Measurements from ENCODE around the gene EDEM2. TPM values are rescaled to one million over a fixed set of nuclear protein-coding genes. Genes with fewer than 3 reads are reported as not detected.

Gene EDEM2
- polyA plus RNA-seq, 4 donors, result 17.0 to 26.2 (median 21.0) TPM

DNA sequence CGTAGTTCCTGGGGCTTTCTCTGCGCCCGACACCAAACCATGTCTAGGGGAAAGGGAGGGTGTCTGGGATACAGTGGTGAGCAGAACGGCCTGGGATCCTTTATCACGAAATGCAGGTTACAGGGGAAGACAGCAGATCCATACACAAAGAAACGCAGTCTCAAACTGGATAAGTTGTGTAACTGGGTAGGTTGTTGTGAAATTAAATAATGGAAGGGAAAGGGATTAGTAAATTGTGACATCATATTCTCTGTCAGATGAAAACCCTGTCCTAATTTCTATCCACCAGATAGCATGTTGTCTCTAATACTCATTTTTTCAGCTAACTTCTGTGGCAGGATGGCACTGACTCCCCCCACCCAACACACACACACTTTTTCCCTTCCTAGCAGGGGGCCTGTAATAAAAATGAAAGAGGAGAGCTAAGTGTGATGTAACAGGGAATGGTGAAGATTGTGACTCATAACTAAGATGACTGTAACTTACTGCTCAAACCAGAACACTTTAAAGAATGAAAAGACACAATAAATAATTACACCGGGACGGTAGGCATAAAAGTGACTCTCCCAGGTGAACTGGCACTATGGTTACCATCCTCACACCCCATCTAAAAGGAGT is 53.8 kb downstream of the EDEM2 start:
- Histone ChIP-seq H3K4me1 (ENCODE audit: control insufficient read depth in 3 of 3, insufficient read depth in 2 of 3, low read depth in 1 of 3, low read length in 2 of 3) (peaks cover 0 to 8% (median 3%) of the 10 kb centered on the region in 3 donors), H3K9me3 (ENCODE audit: control insufficient read depth in 2 of 2, insufficient read depth in 1 of 2, low read depth in 1 of 2, low read length in 1 of 2) (no peaks in the 10 kb centered on the region), H3K27me3 (ENCODE audit: control insufficient read depth in 3 of 3, insufficient read depth in 3 of 3, low read length in 3 of 3) (no peaks in the 10 kb centered on the region), H3K4me3 (ENCODE audit: low read depth in 1 of 3, low read length in 3 of 3) (peak overlapping the region in 2 of 3 donors; percentile 84 to 94), H3K36me3 (ENCODE audit: control insufficient read depth in 3 of 3, insufficient read depth in 2 of 3, low read depth in 1 of 3, low read length in 3 of 3) (peaks cover 0 to 11% (median 0%) of the 10 kb centered on the region in 3 donors), H3K27ac (ENCODE audit: low read depth in 1 of 3, low read length in 2 of 3) (peak overlapping the region in 2 of 3 donors; percentile 44 to 81)
- FAIRE-seq, result no peak
- 74 to 80% (median 75%) methylated on average over 8 of the region's 8 CpGs for WGBS, 3 donors
- DNase-seq, result no peak

DNA sequence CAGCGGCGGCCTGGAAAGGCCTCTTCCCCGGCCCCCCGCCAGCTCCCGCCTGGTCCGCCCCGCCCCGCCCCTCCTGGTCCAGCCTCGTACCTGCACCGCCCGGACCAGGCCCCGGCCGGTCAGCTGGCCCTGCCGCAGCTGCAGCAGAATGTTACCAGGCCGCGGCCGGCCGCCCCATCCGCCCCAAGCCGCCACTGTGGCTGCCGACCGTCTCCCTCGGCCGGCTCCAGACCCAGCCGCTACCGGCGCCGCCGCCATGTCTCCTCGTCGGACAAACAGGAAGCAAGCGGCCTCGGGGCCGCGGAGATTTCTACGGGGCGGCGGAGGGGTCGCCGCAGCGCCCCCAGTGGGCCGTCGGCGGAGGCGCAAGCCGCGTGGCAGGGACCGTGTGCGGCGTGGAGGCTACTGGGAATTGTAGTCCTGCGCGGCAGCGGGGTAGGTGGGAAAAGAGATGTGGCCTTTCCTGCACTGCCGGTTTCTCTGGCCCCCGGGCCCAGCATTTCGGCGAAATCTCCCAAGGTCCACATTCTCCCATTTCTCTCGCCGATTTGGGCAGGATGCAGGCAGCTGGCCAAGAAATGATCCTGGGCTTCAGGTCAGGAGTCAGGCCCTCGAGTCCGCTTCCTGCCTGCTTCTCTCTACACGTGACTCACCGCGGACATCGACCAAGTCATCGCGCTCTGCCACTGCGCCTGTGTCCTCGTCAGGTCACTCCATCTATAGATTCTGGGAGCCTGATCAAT is 54.4 kb downstream of the EDEM2 start, which contains the start of gene TRPC4AP:
Gene TRPC4AP (minus strand): TSS at position 284 of the 743 bp plus-strand sequence. CDS start 26 bp downstream, at position 258.
- Histone ChIP-seq H3K4me3 (ENCODE audit: low read depth in 1 of 3, low read length in 3 of 3) (peak within 1 kb of the TSS; percentile 84 to 95 (median 94)), H3K27ac (ENCODE audit: low read depth in 1 of 3, low read length in 2 of 3) (peak within 1 kb of the TSS; percentile 73 to 83 (median 81)), H3K36me3 (ENCODE audit: control insufficient read depth in 3 of 3, insufficient read depth in 2 of 3, low read depth in 1 of 3, low read length in 3 of 3) (peaks cover 0 to 11% (median 0%) of the 10 kb centered on the region in 3 donors), H3K9me3 (ENCODE audit: control insufficient read depth in 2 of 2, insufficient read depth in 1 of 2, low read depth in 1 of 2, low read length in 1 of 2) (no peaks in the 10 kb centered on the region), H3K27me3 (ENCODE audit: control insufficient read depth in 3 of 3, insufficient read depth in 3 of 3, low read length in 3 of 3) (no peaks in the 10 kb centered on the region), H3K4me1 (ENCODE audit: control insufficient read depth in 3 of 3, insufficient read depth in 2 of 3, low read depth in 1 of 3, low read length in 2 of 3) (peaks cover 0 to 8% (median 3%) of the 10 kb centered on the region in 3 donors)
- 1 to 2% (median 1%) methylated on average over 52 to 69 of the region's 69 CpGs for WGBS, 3 donors
- peak; percentile 91 to 97 for DNase-seq
- no peak for FAIRE-seq

DNA sequence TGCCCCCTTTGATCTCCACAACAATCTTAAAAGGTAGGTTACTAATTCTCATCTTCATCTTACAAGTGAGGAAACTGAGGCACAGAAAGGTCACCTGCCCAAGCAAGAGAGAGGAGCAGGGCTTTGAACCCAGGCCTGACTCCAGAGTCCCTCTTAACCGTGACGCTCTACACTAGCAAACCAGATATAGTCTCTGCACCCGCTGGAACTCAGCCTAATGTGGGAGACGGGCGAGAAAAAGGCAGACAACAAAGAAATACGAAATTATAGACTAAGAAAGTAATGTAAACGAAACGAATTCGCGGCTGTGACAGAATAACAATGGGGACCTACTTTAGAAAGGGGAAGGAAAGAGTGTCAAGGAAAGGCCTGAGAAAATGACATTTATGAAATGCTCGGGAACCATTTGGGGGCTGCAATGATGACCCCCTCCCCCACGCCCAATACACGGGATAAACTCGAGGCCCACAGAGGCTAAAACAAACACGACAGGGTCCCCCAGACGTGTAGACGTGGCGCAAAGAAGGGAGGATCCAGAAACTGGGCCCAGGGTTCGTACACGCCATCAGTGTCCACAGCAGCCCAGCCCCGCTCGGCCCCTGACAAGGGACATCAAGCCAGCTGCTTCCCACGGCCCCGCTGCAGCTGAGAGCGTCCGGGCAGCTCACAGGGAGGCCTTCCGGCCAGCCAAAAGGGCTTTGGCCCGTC is 55.2 kb downstream of the EDEM2 start:
- H3K9me3 ChIP-seq (ENCODE audit: control insufficient read depth in 2 of 2, insufficient read depth in 1 of 2, low read depth in 1 of 2, low read length in 1 of 2), result no peaks in the 10 kb centered on the region
- H3K4me1 ChIP-seq (ENCODE audit: control insufficient read depth in 3 of 3, insufficient read depth in 2 of 3, low read depth in 1 of 3, low read length in 2 of 3), result peaks cover 0 to 8% (median 3%) of the 10 kb centered on the region in 3 donors
- peak overlapping the region; percentile 84 to 95 (median 94) for H3K4me3 ChIP-seq (ENCODE audit: low read depth in 1 of 3, low read length in 3 of 3)
- FAIRE-seq (no peak), DNase-seq (peak; percentile 41 to 52)
- peak overlapping the region; percentile 73 to 83 (median 81) for H3K27ac ChIP-seq (ENCODE audit: low read depth in 1 of 3, low read length in 2 of 3)
- WGBS, 3 donors, result 0 to 1% (median 0%) methylated on average over 25 to 28 of the region's 28 CpGs
- H3K27me3 ChIP-seq (ENCODE audit: control insufficient read depth in 3 of 3, insufficient read depth in 3 of 3, low read length in 3 of 3), result no peaks in the 10 kb centered on the region
- peaks cover 0 to 13% (median 0%) of the 10 kb centered on the region in 3 donors for H3K36me3 ChIP-seq (ENCODE audit: control insufficient read depth in 3 of 3, insufficient read depth in 2 of 3, low read depth in 1 of 3, low read length in 3 of 3)

DNA sequence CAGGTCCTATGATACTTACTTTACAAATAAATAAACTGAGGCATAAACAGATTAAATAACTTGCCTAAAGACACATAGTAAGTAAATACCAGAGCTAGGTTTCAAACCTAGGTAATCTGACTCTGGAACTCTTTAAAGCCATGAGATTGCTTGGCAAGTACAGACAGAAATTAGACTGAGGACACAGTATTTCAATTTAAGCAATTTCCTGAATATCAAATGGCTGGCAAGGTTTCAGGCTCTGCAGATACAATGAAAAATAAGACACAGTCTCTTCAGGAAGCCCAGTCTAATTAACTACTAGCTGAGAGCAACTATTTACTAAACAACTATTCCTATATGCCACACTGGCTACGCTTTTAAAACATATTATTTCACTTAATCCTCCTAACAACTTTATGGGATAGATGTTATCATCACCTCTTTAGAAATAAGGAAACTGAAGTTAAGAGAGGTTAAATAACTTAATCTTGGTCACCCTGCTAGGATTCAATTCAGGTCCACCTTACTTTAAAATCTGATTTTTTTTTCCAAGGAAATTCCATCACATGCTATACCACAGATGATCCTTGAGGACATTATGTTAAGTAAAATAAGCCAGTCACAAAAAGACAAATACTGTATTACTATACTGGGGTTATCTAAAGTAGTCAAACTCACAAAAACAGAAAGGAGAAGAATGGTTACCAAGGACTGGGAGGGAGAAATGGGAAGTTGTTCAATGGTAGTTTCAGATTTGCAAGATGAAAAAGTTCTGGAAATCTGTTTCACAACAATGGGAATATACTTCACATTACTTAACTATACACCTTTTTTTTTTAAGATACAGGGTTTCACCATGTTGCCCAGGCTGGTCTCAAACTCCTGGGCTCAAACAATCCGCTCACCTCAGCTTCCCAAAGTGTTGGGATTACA is 58.6 kb downstream of the EDEM2 start:
- Histone ChIP-seq H3K27me3 (ENCODE audit: control insufficient read depth in 3 of 3, insufficient read depth in 3 of 3, low read length in 3 of 3) (no peaks in the 10 kb centered on the region), H3K27ac (ENCODE audit: low read depth in 1 of 3, low read length in 2 of 3) (no peak overlapping the region), H3K36me3 (ENCODE audit: control insufficient read depth in 3 of 3, insufficient read depth in 2 of 3, low read depth in 1 of 3, low read length in 3 of 3) (peaks cover 0 to 18% (median 0%) of the 10 kb centered on the region in 3 donors), H3K9me3 (ENCODE audit: control insufficient read depth in 2 of 2, insufficient read depth in 1 of 2, low read depth in 1 of 2, low read length in 1 of 2) (no peaks in the 10 kb centered on the region), H3K4me1 (ENCODE audit: control insufficient read depth in 3 of 3, insufficient read depth in 2 of 3, low read depth in 1 of 3, low read length in 2 of 3) (peaks cover 0 to 8% (median 3%) of the 10 kb centered on the region in 3 donors), H3K4me3 (ENCODE audit: low read depth in 1 of 3, low read length in 3 of 3) (no peak overlapping the region)
- 90 to 100% (median 91%) methylated on average over 2 of the region's 2 CpGs for WGBS, 3 donors
- FAIRE-seq (no peak), DNase-seq (no peak)

DNA sequence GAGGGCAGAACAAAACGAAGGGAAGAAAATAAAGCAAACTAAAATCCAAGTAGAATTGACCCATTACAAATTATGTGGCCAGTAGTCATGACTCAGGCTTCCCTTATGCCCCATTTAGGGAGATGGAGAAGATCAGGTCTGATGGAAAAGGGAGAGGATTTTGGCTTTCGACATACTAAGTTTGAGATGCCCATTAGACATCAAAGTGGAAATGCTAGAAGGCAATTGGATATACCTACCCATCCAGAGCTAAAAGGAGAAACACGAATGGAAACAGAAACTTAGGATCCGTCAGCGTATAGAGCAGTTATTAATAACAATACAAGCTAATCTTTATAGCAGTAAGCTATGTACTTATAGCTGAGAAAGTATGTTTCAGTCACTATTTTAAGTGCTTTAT is 59.3 kb downstream of the EDEM2 start:
- peaks cover 0 to 18% (median 0%) of the 10 kb centered on the region in 3 donors for H3K36me3 ChIP-seq (ENCODE audit: control insufficient read depth in 3 of 3, insufficient read depth in 2 of 3, low read depth in 1 of 3, low read length in 3 of 3)
- no peaks in the 10 kb centered on the region for H3K27me3 ChIP-seq (ENCODE audit: control insufficient read depth in 3 of 3, insufficient read depth in 3 of 3, low read length in 3 of 3)

DNA sequence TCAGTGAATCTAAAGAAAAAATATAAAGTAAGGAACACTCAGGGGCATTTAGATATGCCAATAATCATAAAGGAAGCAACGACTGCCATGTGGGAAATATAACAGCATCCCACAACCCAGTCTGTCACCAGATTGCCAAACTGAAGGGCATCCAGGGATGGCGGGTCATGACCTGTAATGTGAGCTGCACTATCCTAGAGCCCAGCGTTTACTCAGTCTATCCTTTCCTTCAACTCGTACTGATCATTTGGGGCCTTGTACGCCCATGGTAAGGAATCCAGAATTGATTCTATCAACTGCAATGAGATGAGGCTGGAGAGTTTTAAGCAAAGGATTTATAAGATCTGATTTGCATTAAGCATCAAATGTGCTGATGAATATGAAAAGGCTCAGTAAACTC is 59.8 kb downstream of the EDEM2 start:
- FAIRE-seq, result no peak
- 86 to 95% (median 93%) methylated on average over 5 of the region's 5 CpGs for WGBS, 3 donors
- H3K4me1 ChIP-seq (ENCODE audit: control insufficient read depth in 3 of 3, insufficient read depth in 2 of 3, low read depth in 1 of 3, low read length in 2 of 3), result peaks cover 0 to 3% (median 2%) of the 10 kb centered on the region in 3 donors

More for the DNA sequence above, 59.3 kb downstream of the EDEM2 start:
- no peak for FAIRE-seq
- no peak overlapping the region for H3K27ac ChIP-seq (ENCODE audit: low read depth in 1 of 3, low read length in 2 of 3)
- no peak overlapping the region for H3K4me3 ChIP-seq (ENCODE audit: low read depth in 1 of 3, low read length in 3 of 3)
- no peak for DNase-seq
- no peaks in the 10 kb centered on the region for H3K9me3 ChIP-seq (ENCODE audit: control insufficient read depth in 2 of 2, insufficient read depth in 1 of 2, low read depth in 1 of 2, low read length in 1 of 2)
- peaks cover 0 to 3% (median 3%) of the 10 kb centered on the region in 3 donors for H3K4me1 ChIP-seq (ENCODE audit: control insufficient read depth in 3 of 3, insufficient read depth in 2 of 3, low read depth in 1 of 3, low read length in 2 of 3)
- WGBS, 3 donors, result 58 to 67% (median 60%) methylated on average over 5 of the region's 5 CpGs

DNA sequence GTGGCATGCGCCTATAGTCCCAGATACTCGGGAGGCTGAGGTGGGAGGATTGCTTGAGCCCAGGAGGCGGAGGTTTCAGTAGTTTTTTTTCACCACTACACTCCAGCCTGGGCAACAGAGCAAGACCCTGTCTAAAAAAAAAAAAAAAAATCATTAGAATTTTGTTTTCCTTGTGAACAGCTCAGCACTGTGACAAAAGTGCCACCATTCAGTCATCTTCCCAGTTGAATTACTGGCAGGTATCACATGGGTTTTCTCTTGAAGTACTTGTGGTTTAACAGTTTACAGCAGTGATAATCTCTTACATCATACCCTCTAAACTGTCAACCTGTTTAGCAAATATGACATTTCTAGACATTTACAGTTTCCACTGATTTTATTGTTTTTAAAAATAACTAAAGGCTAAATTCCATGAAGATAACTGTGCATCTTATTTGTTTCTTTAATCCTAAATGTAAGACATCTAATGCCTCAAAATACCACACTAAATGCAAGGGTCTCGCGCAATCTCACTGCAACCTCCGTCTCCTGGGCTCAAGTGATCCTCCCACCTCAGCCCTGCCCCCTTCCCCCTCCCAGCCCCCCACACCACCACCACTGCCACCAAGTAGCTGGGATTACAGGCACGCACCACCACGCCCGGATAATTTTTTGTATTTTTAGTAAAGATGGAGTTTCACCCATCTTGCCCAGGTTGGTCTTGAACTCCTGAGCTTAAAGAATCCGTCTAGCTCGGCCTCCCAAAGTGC is 61.5 kb downstream of the EDEM2 start:
- Histone ChIP-seq H3K4me1 (ENCODE audit: control insufficient read depth in 3 of 3, insufficient read depth in 2 of 3, low read depth in 1 of 3, low read length in 2 of 3) (no peaks in the 10 kb centered on the region), H3K27ac (ENCODE audit: low read depth in 1 of 3, low read length in 2 of 3) (no peak overlapping the region), H3K27me3 (ENCODE audit: control insufficient read depth in 3 of 3, insufficient read depth in 3 of 3, low read length in 3 of 3) (no peaks in the 10 kb centered on the region), H3K9me3 (ENCODE audit: control insufficient read depth in 2 of 2, insufficient read depth in 1 of 2, low read depth in 1 of 2, low read length in 1 of 2) (no peaks in the 10 kb centered on the region), H3K36me3 (ENCODE audit: control insufficient read depth in 3 of 3, insufficient read depth in 2 of 3, low read depth in 1 of 3, low read length in 3 of 3) (peaks cover 0 to 18% (median 0%) of the 10 kb centered on the region in 3 donors), H3K4me3 (ENCODE audit: low read depth in 1 of 3, low read length in 3 of 3) (no peak overlapping the region)
- WGBS, 3 donors, result 91 to 94% (median 91%) methylated on average over 11 of the region's 11 CpGs
- FAIRE-seq, result no peak
- no peak for DNase-seq

More for the DNA sequence above, 59.8 kb downstream of the EDEM2 start:
- H3K27ac ChIP-seq (ENCODE audit: low read depth in 1 of 3, low read length in 2 of 3), result no peak overlapping the region
- no peak overlapping the region for H3K4me3 ChIP-seq (ENCODE audit: low read depth in 1 of 3, low read length in 3 of 3)
- H3K36me3 ChIP-seq (ENCODE audit: control insufficient read depth in 3 of 3, insufficient read depth in 2 of 3, low read depth in 1 of 3, low read length in 3 of 3), result peaks cover 0 to 18% (median 0%) of the 10 kb centered on the region in 3 donors
- no peaks in the 10 kb centered on the region for H3K9me3 ChIP-seq (ENCODE audit: control insufficient read depth in 2 of 2, insufficient read depth in 1 of 2, low read depth in 1 of 2, low read length in 1 of 2)
- no peak for DNase-seq
- H3K27me3 ChIP-seq (ENCODE audit: control insufficient read depth in 3 of 3, insufficient read depth in 3 of 3, low read length in 3 of 3), result no peaks in the 10 kb centered on the region

Data from small intestine (tissue), 7 donors.